HG03060 (cell line): ENCODE measurements around the gene TEC.
"Not testable (repeated sequence)": the region's sequence is repeated elsewhere in the genome, so short reads cannot be mapped to it uniquely, and the experiment has no call there.

Experiments used
- ATAC-seq: cut with Tn5 transposase; IDR thresholded peaks from one replicate; pipeline ENCODE4 v1.9.1; 2021; ENCODE audit warnings: low read depth, moderate number of reproducible peaks; ENCODE audit not compliant: unreplicated experiment

The TEC gene

GRCh38 chr4:48243887-48244286, 25.8 kb downstream of the TEC start:
- no peak for ATAC-seq

- ATAC-seq, result no peak
Observed at GRCh38 chr4:48243429-48243828, 26.2 kb downstream of the TEC start.

- ATAC-seq, result no peak
Observed at GRCh38 chr4:48242511-48243195, 27.0 kb downstream of the TEC start.

- no peak for ATAC-seq
Observed at GRCh38 chr4:48241731-48242130, 27.9 kb downstream of the TEC start.

- ATAC-seq, result no peak
Observed at GRCh38 chr4:48237996-48238645, 31.5 kb downstream of the TEC start.

- ATAC-seq, result no peak
Observed at GRCh38 chr4:48235050-48235449, 34.6 kb downstream of the TEC start.

- no peak for ATAC-seq
Observed at GRCh38 chr4:48234575-48234974, 35.1 kb downstream of the TEC start.

GRCh38 chr4:48228949-48229348, 40.7 kb downstream of the TEC start:
- no peak for ATAC-seq

GRCh38 chr4:48227662-48228061, 42.0 kb downstream of the TEC start:
- no peak for ATAC-seq

GRCh38 chr4:48226199-48226598, 43.4 kb downstream of the TEC start:
- ATAC-seq, result no peak

GRCh38 chr4:48225368-48226141, 44.1 kb downstream of the TEC start:
- no peak for ATAC-seq

- no peak for ATAC-seq
Observed at GRCh38 chr4:48224606-48225005, 45.0 kb downstream of the TEC start.

- ATAC-seq, result no peak
Observed at GRCh38 chr4:48223633-48224295, 45.9 kb downstream of the TEC start.

GRCh38 chr4:48222491-48222890, 47.1 kb downstream of the TEC start:
- no peak for ATAC-seq

- ATAC-seq, result not testable (repeated sequence)
Observed at GRCh38 chr4:48219430-48219829, 50.2 kb downstream of the TEC start.

GRCh38 chr4:48216563-48216962, 53.1 kb downstream of the TEC start:
- no peak for ATAC-seq

GRCh38 chr4:48215977-48216376, 53.7 kb downstream of the TEC start:
- no peak for ATAC-seq

GRCh38 chr4:48212165-48212564, 57.5 kb downstream of the TEC start:
- ATAC-seq, result peak; percentile 89

GRCh38 chr4:48210966-48211328, 58.7 kb downstream of the TEC start:
- ATAC-seq, result no peak

- no peak for ATAC-seq
Observed at GRCh38 chr4:48205626-48206025, 64.0 kb downstream of the TEC start.

- no peak for ATAC-seq
Observed at GRCh38 chr4:48205107-48205506, 64.5 kb downstream of the TEC start.
